Measurements from ENCODE around the gene ZNF554.
"Not testable (repeated sequence)": the region's sequence is repeated elsewhere in the genome, so short reads cannot be mapped to it uniquely, and the experiment has no call there.

The ZNF554 gene

DNA sequence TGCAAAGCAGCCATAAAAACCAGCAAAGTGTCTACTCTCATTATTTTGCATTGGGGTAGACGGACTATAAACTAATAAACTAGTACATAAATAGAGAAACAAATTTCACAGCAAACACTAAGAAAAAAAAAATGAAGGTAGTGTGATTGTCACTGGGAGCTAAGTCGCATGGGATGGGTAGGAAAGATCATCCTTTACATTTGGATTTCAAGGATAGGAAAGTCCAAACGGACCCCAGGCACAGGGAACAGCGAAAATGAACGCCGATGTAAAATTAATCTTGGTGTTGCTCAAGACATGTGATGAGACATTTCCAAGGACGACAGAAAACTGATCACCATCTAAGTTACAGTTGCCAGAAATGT is 35.9 kb upstream of the ZNF554 start:
- Mint-ChIP-seq H3K4me3 (peak overlapping the region; percentile 94), H3K27me3 (no peaks in the 10 kb centered on the region), H3K9me3 (no peaks in the 10 kb centered on the region), H3K4me1 (ENCODE audit: low read depth) (peaks cover 62% of the 10 kb centered on the region), H3K27ac (peak overlapping the region; percentile 97), H3K36me3 (ENCODE audit: low read depth) (peaks cover 32% of the 10 kb centered on the region)

DNA sequence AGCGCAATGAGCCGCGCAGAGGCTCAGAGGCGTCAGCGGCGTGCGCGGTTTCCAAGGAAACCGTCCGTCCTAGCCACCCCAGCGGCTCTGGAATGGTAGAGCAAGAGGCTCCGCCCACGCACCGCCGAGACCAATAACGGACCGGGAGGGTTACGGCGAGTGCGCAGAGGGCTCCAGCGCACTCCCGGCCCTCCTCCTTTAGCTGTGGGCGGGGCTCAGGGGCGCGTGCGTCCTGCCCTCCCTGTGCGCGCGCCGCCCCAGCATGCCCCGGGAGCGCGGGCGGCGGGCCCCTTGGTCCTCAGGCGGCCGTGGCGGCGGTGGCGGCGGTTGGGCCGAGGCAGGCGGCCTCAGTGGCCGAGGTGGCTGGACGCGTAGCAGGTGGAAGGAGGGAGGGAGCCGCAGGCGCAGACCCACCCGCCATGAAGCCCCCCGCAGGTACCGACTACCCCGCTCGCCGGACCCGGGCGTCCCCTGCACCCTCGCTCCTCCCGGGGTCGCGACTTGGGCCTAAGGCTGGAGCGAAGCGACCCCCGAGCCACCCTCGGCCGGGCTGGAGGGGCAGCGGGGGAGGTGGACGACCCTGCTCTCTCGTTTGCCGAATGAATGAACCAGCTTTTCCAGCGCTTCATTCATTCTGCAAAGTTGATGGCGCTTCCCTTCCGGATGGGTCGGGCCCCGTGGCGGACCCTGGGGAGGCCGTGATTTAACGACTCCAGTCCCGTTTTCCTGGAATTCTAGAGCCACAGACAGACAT is 34.2 kb upstream of the ZNF554 start, which contains the start of gene THOP1:
THOP1 (plus strand) TSS at position 260 of the 754 bp plus-strand sequence; CDS start at position 420, 160 bp downstream.
- H3K4me1 Mint-ChIP-seq (ENCODE audit: low read depth), result peaks cover 71% of the 10 kb centered on the region

DNA sequence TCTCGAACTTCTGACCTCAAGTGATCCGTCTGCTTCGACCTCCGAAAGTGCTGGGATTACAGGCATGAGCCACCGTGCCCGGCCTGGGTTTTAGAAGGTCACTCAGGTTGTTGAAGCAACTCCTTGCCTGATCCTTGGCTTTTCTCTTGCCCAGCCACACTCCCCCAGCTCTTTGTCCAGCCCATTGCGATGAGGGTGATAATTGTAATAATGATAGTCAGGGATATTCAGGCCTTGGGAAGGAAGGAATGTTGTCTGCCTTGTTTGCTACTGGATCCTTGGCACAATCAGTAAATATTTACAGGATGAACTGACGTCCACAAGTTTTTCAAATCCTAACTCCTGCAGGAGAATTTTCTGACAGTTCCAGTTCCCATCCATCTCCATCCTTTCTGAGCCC is 32.6 kb upstream of the ZNF554 start:
- peak overlapping the region; percentile 96 for H3K4me3 Mint-ChIP-seq
- H3K27me3 Mint-ChIP-seq, result no peaks in the 10 kb centered on the region
- H3K9me3 Mint-ChIP-seq, result no peaks in the 10 kb centered on the region
- H3K27ac Mint-ChIP-seq, result no peak overlapping the region
- H3K4me1 Mint-ChIP-seq (ENCODE audit: low read depth), result peaks cover 54% of the 10 kb centered on the region
- H3K36me3 Mint-ChIP-seq (ENCODE audit: low read depth), result peaks cover 28% of the 10 kb centered on the region

More for the DNA sequence above, 34.2 kb upstream of the ZNF554 start, which contains the start of gene THOP1:
- Mint-ChIP-seq H3K4me3 (peak within 1 kb of the TSS; percentile 96), H3K36me3 (ENCODE audit: low read depth) (peaks cover 33% of the 10 kb centered on the region), H3K27ac (peak within 1 kb of the TSS; percentile 97), H3K9me3 (no peaks in the 10 kb centered on the region), H3K27me3 (no peaks in the 10 kb centered on the region)

DNA sequence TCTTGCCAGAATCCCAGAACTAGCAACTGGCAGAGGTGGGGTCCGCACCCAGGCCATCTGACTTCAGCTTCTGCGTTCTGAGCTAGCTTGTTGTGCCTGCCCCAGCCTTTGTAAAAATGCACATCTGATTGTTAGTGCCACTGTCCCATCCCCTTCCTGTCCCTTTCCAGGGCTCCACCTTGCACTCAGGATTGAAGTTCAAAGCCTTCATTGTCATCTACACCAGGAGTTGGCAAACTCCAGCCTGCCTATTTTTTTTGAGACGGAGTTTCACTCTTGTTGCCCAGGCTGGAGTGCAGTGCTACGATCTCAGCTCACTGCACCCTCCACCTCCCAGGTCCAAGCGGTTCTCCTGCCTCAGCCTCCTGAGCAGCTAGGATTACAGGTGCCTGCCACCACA is 31.4 kb upstream of the ZNF554 start:
- no peak overlapping the region for H3K4me3 Mint-ChIP-seq
- peaks cover 49% of the 10 kb centered on the region for H3K4me1 Mint-ChIP-seq (ENCODE audit: low read depth)
- no peak overlapping the region for H3K27ac Mint-ChIP-seq
- H3K36me3 Mint-ChIP-seq (ENCODE audit: low read depth), result peaks cover 35% of the 10 kb centered on the region
- no peaks in the 10 kb centered on the region for H3K27me3 Mint-ChIP-seq
- H3K9me3 Mint-ChIP-seq, result no peaks in the 10 kb centered on the region

DNA sequence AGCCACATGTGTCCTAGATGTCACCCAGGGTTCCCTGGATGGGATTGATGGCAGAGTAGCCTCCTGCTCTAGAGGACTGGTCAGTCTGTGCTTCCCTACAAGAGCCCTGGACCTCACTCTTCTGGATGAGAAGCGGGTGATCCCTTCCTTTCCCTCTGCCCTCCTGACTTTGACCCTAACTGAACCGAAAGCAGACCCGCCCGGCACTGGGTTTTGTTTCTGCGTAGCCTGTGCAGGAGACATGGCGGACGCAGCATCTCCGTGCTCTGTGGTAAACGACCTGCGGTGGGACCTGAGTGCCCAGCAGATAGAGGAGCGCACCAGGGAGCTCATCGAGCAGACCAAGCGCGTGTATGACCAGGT is 29.5 kb upstream of the ZNF554 start:
- H3K27me3 Mint-ChIP-seq, result no peaks in the 10 kb centered on the region
- H3K27ac Mint-ChIP-seq, result no peak overlapping the region
- no peaks in the 10 kb centered on the region for H3K9me3 Mint-ChIP-seq
- peaks cover 42% of the 10 kb centered on the region for H3K36me3 Mint-ChIP-seq (ENCODE audit: low read depth)
- H3K4me1 Mint-ChIP-seq (ENCODE audit: low read depth), result peaks cover 31% of the 10 kb centered on the region
- no peak overlapping the region for H3K4me3 Mint-ChIP-seq

DNA sequence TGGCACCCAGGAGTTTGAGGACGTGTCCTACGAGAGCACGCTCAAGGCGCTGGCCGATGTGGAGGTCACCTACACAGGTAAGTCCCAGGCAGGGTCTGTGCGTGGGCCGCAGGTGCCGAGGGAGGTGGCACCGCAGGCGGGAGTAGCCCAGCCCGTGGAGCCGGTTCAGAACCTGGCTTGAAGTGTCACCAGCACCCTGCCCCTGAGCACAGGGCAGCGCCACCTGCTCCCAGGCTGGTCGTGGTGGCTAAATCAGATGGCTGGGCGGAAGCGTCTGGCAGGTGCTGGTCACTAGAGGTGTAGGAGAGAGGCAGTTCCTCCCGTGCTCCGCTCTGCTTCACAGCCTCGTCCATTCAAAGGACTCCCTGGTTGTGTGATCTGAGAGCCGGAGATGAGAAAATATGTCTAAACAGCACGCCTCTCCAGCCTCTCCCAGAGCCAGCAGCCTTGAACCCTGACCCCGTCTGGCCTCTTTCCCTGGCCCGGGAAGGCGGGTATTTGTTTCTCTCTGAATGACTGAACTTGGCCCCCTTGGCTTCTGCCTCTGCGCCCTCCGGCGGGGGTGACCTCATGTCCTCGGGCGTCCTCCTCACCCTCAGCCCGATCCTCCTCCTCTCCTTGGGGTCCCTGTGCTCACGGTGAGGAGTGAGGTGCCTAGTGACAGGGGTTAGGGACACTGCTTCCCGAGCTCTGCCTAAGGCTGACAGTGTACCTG is 29.0 kb upstream of the ZNF554 start:
- Mint-ChIP-seq H3K36me3 (ENCODE audit: low read depth) (peaks cover 46% of the 10 kb centered on the region), H3K27ac (no peak overlapping the region), H3K4me3 (no peak overlapping the region), H3K9me3 (no peaks in the 10 kb centered on the region), H3K4me1 (ENCODE audit: low read depth) (peaks cover 30% of the 10 kb centered on the region), H3K27me3 (no peaks in the 10 kb centered on the region)

DNA sequence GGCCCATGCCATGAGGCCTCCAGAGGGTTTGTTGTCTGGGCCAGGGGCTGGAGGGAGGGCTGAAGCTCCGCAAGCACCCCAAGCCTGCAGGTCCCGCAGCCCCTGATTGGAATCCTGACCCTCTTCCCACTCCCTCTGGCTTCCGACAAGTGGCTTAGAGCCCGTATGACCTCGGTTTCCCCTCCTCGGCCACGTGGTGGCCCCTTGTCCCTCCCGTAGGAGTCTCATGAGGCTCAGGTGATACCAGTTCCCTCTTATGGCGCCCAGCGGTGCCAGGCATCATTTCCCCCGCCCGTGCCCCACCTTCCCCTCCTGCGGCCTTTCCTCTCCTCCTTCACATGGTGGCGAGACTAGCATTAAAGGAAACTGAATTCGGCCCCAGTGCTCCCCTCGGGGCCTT is 28.2 kb upstream of the ZNF554 start:
- Mint-ChIP-seq H3K9me3 (no peaks in the 10 kb centered on the region), H3K27me3 (no peaks in the 10 kb centered on the region), H3K4me1 (ENCODE audit: low read depth) (peaks cover 25% of the 10 kb centered on the region), H3K4me3 (no peak overlapping the region), H3K36me3 (ENCODE audit: low read depth) (peaks cover 48% of the 10 kb centered on the region), H3K27ac (no peak overlapping the region)

DNA sequence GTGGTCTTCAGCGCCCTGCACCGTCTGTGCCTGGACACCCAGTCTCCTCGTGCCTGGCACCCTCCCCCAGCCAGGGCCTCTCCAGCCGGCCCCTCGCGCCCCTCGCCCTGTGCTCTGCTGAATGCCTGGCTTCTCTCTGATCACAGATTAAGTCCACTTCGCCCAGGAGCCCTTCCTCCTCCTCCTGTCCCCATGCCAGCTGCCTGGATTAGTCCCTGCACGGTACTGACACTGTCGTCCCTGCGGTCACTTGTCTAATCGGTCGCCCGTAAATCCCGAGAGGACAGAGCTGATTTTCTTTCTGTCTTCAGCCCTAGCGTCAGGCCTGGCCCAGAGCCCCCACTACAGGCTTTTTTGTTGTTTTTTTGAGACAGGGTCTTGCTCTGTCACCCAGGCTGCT is 27.8 kb upstream of the ZNF554 start:
- Mint-ChIP-seq H3K9me3 (no peaks in the 10 kb centered on the region), H3K27ac (no peak overlapping the region), H3K4me3 (no peak overlapping the region), H3K36me3 (ENCODE audit: low read depth) (peaks cover 47% of the 10 kb centered on the region), H3K27me3 (no peaks in the 10 kb centered on the region), H3K4me1 (ENCODE audit: low read depth) (peaks cover 25% of the 10 kb centered on the region)

DNA sequence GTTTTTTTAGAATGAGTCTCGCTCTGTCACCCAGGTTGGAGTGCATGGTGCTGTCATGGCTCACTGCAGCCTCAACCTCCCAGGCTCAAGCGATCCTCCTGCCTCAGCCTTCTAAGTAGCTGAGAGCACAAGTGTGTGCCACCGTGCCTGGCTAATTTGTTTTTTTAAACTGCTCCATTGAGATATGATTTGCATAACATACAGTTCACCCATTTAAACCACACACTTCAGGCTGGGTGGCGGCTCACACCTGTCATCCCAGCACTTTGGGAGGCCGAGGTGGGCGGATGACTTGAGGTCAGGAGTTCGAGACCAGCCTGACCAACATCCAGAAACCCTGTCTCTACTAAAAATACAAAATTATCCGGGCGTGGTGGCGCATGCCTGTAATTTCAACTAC is 27.0 kb upstream of the ZNF554 start:
- not testable (repeated sequence) for H3K9me3 Mint-ChIP-seq, H3K27me3 Mint-ChIP-seq, H3K27ac Mint-ChIP-seq, H3K4me3 Mint-ChIP-seq
- peaks cover 18% of the 10 kb centered on the region for H3K4me1 Mint-ChIP-seq (ENCODE audit: low read depth)
- peaks cover 46% of the 10 kb centered on the region for H3K36me3 Mint-ChIP-seq (ENCODE audit: low read depth)

DNA sequence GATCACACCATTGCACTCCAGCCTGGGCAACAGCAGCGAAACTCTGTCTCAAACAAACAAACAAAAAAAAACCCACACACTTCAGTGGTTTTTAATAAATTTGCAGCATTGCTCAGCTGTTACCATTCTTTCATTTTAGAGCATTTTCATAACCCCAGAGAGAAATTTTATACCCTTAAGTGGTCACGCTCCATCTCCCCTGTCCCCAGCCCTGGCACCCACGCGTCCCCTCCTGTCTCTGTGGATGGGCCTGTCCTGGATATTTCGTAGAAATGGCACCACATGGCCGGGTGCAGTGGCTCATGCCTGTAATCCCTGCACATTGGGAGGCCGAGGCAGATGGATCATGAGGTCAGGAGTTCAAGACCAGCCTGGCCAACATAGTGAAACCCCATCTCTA is 26.5 kb upstream of the ZNF554 start:
- H3K27ac Mint-ChIP-seq, result no peak overlapping the region
- H3K36me3 Mint-ChIP-seq (ENCODE audit: low read depth), result peaks cover 43% of the 10 kb centered on the region
- H3K9me3 Mint-ChIP-seq, result no peaks in the 10 kb centered on the region
- no peaks in the 10 kb centered on the region for H3K27me3 Mint-ChIP-seq
- peaks cover 16% of the 10 kb centered on the region for H3K4me1 Mint-ChIP-seq (ENCODE audit: low read depth)
- no peak overlapping the region for H3K4me3 Mint-ChIP-seq

DNA sequence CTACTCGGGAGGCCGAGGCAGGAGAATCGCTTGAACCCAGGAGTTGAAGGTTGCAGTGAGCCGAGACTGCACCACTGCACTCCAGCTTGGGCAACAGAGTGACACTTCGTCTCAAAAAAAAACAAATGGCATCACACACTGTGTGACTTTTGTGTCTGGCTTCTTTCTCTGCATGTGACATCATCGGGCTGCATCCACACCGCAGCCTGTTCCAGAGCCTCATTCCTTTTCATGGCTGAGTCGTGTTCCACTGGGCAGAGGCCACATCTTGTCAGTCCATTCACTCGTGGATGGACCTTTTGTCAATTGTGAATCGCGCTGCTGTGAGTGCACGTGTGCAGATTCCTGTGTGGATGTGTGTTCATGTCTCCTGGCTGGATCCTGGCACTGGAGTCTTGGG is 26.1 kb upstream of the ZNF554 start:
- no peaks in the 10 kb centered on the region for H3K9me3 Mint-ChIP-seq
- peaks cover 40% of the 10 kb centered on the region for H3K36me3 Mint-ChIP-seq (ENCODE audit: low read depth)
- H3K27ac Mint-ChIP-seq, result no peak overlapping the region
- H3K4me3 Mint-ChIP-seq, result no peak overlapping the region
- H3K27me3 Mint-ChIP-seq, result no peaks in the 10 kb centered on the region
- H3K4me1 Mint-ChIP-seq (ENCODE audit: low read depth), result peaks cover 16% of the 10 kb centered on the region

DNA sequence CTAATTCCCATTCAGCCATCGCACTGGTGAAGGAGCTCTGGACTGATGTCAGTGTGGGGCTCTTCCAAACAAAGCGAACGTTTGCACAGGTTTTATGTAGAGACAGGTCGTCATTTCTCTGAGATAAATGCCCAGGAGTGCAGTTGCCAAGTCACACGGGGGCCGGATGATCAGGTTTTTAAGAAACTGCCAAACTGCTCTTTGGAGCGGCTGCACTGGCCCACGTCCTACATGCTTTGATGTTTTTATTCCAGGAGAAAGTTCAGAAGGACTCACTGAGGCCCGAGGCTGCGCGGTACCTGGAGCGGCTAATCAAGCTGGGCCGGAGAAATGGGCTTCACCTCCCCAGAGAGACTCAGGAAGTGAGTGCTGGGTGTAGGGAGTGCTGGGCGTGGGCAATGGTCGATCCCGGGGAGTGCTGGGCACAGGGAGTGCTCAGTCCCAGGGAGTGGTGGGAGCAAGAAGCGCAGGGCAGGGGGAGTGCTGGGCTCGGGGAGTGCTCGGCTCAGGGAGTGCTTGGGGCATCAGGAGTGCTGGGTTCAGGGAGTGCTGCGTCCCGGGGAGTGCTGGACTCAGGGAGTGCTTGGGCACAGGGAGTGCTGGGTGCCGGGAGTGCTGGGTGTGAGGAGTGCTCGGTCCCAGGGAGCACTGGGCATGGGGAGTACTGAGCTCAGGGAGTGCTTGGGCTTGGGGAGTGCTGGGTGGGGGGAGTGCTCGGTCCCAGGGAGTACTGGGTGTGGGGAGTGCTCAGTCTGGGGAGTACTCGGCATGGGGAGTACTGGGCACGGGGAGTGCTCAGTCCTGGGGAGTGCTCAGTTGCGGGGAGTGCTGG is 23.6 kb upstream of the ZNF554 start:
- no peak overlapping the region for H3K4me3 Mint-ChIP-seq
- H3K9me3 Mint-ChIP-seq, result no peaks in the 10 kb centered on the region
- H3K27me3 Mint-ChIP-seq, result no peaks in the 10 kb centered on the region
- H3K27ac Mint-ChIP-seq, result no peak overlapping the region
- H3K4me1 Mint-ChIP-seq (ENCODE audit: low read depth), result no peaks in the 10 kb centered on the region
- H3K36me3 Mint-ChIP-seq (ENCODE audit: low read depth), result peaks cover 44% of the 10 kb centered on the region

DNA sequence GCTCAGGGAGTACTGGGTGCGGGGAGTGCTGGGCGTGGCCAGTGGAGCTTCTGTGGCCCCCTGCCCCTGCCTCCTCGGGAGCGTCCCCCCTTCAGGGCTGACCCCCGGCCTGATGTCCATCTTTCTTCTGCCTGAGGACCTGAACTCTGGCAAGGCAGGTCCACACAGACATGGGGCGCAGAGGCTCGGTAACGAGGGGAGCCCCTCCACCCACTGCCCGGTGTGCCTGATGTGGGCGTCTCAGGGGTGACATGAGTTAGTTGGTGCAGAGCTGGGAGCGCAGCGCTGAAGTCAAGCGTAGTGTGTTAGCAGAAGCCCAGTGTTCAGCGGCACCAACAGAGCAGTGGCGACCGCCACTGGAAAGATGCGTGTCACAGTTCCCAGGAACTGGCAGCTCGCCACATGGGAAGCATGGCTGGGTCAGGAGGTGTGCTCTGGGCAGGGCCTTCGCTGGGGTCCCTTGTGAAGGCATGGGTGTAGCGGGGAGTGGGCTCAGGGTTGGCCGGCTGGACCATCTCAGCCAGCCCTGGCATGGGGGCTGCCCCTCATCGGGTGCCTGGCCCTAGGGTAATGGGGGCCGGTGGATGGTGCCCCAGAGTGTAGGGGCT is 22.9 kb upstream of the ZNF554 start:
- Mint-ChIP-seq H3K4me1 (ENCODE audit: low read depth) (no peaks in the 10 kb centered on the region), H3K27me3 (no peaks in the 10 kb centered on the region), H3K9me3 (no peaks in the 10 kb centered on the region), H3K27ac (no peak overlapping the region), H3K36me3 (ENCODE audit: low read depth) (peaks cover 51% of the 10 kb centered on the region), H3K4me3 (no peak overlapping the region)

DNA sequence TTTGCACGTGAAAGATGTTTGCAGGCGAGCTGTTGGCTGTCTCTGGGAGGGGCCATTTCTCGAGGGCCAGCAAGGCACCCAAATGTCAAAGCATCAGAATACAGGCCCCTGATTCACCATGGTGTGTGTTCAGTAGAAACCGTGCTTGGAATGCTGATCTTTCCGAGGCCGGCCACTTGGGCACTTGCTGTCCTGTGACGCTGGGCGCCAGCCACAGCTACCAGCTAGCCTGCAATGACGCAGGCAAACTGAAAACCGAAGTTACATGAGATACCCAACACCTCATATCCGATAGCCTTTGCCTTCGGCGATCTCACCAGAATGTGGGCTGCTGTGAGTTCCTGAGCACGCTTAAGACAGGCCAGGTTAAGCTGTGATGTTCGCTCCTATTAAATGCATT is 22.4 kb upstream of the ZNF554 start:
- H3K27ac Mint-ChIP-seq, result no peak overlapping the region
- no peaks in the 10 kb centered on the region for H3K9me3 Mint-ChIP-seq
- H3K36me3 Mint-ChIP-seq (ENCODE audit: low read depth), result peaks cover 51% of the 10 kb centered on the region
- no peak overlapping the region for H3K4me3 Mint-ChIP-seq
- H3K27me3 Mint-ChIP-seq, result no peaks in the 10 kb centered on the region
- no peaks in the 10 kb centered on the region for H3K4me1 Mint-ChIP-seq (ENCODE audit: low read depth)

All from stimulated activated naive CD8-positive, alpha-beta T cell treated with anti-CD3 and anti-CD28 coated beads, Interleukin-15, Interleukin-2, amounts not matched to agents 100 ng/mL and 50 ng/mL, for 24 hours (primary cell).